ENCODE results near the gene LRPAP1.
A peak's percentile ranks its signal among the peaks of the same experiment; 100 is the strongest.
"Not testable (repeated sequence)": the region's sequence is repeated elsewhere in the genome, so short reads cannot be mapped to it uniquely, and the experiment has no call there.

Gene LRPAP1

DNA sequence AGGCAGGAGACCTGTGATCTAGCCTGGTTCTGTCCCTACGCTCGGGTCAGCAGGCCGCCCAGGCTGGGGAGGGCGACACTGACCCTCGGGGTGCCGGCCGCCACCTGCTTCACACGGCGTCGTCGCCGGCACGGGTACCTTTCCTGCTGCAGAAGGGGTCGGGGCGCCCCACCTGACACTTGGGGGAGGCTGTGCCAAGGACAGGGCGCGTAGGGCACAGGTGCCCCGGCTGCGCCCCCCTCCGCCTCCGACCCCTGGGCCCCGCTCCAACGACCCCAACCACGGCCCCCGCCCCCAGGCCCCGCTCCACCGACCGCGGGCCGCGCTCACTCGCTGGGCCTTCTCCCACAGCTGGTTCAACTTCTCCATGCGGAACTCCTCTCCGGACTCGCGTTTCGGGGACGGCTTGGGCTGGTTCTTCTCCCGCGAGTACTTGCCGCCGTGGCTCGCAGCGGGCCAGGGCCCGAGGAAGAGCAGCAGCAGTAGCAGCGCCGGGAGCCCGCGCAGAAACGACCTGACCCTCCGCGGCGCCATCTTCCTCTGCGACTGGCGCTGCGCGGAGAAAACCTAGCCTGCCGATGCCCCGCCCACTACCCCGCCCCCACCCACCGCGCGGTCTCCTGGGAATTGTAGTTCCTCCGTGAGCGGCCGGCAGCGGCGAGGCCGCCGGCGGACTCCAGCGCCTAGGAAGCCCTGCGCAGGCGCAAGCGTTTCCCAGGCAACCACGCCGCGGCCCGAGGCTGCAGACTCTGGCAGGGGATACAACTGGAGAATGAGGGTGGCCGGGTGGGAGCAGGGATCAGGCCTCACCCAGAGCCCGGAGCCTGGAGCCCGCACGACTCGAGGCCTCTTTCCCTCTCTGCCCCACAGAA, at the start of gene LRPAP1:
Gene LRPAP1 (minus strand): TSS at position 544 of the 872 bp plus-strand sequence. CDS start 10 bp downstream, at position 534.
- DNase-seq = peak; percentile 72

- not testable (repeated sequence) for DNase-seq
These were observed 49.3 kb upstream of the LRPAP1 start for GRCh38 chr4:3581334-3582090.

DNA sequence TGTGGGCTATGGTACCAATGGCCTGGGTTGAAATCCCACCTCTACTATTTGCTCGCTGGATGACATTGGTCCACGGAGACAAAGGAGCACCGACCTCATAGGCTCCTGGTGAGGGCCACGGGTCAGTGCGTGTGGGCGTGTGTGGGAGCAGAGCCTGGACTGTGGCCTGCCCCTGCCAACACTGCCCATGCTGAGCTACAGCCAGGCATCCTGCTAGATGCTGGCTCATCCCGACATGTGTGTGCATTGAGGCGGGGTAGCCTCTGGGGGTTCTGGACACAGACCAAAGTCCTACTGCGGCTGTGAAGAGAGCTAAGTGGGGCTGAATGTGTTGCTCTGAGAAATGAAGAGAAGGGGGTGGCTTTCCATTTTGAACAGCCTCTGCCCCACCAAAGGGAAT, 48.6 kb upstream of the LRPAP1 start:
- DNase-seq = not testable (repeated sequence)

GRCh38 chr4:3578527-3579144, 46.4 kb upstream of the LRPAP1 start:
- not testable (repeated sequence) for DNase-seq

DNA sequence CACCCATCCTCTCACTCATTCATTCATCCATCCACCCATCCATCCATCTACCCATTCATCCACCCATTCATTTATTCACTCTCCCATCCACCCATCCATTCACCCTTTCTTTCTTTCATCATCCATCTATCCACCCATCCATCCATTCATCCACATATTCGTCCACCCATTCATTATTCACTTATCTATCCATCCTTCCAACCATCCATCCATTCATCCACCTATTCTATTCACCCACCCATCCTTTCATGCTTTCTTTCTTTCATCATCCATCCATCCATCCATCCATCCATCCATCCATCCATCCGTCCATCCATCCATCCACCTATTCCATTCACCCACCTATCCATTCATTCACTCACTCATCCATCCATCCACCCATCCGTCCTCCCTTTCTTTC, 45.8 kb upstream of the LRPAP1 start:
- DNase-seq = not testable (repeated sequence)

DNA sequence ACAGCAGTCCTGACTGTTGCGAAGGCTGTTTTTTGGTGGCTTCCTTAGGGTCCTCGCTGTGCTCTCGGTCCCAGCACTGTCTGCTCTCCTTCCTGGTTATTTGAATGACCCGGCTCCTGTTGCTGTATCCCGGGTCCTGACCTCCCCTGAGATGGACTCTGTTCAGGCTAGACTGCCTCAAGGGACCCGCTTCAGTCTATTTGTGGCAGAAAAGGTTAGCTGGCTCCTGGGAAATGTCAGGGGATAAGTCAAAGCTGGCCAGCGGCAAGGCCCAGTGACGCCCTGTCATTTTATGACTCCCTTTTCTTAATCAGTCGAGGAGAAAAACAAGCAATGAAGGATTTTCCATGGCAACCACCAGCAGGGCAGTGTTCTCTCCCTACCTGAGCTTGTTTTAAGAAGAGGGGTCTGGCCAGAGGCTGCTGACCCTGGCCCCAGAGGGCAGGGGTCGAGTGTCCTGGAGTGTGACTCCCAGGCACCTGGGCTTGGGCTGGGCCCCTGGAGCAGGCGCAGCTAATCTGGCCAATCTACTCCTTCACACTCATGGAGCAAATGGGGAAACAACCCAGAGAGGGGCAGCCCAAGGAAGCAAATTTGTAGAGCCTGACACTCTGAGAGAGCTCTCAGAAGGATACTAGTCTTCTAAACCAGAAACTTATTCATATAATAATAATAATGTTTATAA, 45.1 kb upstream of the LRPAP1 start:
- DNase-seq = not testable (repeated sequence)

DNA sequence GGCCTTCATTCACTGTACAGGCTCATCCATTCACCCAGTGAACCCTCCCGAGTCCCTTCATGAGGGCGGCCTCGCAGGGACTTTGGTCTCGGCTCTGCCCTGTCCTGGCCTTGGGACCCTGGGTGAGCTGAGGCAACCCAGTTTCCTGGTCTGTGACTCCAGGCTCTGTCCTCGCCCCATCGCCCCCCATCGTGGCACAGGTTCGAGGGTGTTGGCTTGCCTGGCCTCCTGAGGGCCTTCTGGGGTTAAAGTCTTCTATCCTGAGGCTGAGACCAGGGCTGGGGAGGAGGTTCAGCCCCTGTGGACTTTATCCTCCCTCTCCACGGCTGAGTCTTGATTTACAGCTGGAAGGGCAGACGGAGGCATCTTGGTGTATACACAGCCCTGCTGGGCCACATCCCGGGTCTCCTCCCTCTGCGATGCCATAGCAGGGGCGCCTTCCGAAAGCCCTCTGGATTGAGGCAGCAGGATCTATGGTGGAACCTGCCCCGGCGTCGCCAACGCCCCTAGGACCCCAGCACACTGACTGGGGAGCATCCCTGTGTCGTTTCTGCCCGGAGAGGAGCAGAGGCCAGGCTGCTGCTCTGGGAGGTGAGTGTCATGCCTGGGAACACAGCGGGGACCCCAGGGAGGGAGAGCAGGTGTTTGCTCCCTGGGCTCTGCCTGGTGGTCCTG, 44.4 kb upstream of the LRPAP1 start:
- not testable (repeated sequence) for DNase-seq

GRCh38 chr4:3575426-3576369, 43.5 kb upstream of the LRPAP1 start:
- not testable (repeated sequence) for DNase-seq

DNA sequence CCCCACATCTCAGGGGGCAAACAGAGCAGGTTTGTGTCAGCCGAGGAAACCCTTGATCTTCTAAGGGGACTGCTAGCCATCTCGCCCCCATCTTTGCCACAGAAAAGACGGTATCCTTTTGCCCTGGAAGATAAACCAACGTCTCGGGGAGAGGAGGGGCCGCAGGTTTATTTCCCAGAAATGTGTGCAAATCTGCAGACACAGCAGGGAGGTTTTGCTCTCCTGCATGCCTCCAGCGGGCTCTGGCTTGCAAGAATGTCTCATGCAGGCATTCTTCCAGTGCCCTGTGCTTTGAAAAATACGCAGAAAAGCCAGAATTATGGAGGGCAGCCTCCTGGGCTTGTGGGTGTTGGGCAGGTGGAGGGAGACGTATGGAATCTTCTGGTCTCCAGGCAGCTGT, 42.6 kb upstream of the LRPAP1 start:
- not testable (repeated sequence) for DNase-seq

GRCh38 chr4:3574346-3574745, 42.1 kb upstream of the LRPAP1 start:
- not testable (repeated sequence) for DNase-seq

DNA sequence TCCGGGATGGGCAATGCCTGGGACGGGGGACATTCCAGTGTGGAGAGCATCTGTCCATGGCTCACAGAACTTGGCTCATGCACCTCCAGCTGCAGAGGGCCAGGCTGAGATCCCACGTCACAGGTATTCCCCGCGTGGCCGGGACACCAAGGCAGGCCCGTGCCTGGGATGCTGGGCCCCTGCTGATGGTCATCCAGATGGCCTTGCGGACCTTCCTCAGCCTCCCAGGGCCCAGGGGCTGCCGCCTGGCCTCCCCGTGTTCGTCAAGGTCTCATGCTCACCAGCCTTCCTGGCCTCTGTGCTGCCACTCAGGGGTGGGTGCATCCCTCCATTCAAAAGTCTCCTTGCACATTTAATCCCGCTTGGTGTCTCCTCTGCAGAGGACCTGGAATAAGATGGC, 40.9 kb upstream of the LRPAP1 start:
- no peak for DNase-seq

GRCh38 chr4:3572363-3572762, 40.1 kb upstream of the LRPAP1 start:
- DNase-seq = no peak

- DNase-seq = no peak
These were observed 39.7 kb upstream of the LRPAP1 start for GRCh38 chr4:3571921-3572320.

DNA sequence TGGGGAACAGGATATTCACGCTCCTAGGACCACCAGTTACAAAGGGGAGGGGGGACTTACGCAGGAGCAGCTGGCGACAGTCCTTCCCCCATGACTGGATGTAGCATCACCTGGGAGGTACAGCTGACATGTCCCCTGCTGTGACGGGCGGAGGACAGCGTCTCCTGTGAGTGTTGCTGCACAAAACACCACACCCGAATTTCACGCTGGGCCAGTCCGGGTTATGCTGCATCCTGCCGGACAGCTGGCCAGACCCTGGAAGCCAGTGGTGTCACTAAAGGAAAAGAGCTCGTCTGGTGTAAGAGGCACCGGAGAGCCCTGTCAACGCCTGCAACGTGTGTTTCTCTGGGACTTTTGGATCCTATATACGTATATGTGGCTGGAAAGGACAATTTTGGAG, 38.7 kb upstream of the LRPAP1 start:
- not testable (repeated sequence) for DNase-seq

DNA sequence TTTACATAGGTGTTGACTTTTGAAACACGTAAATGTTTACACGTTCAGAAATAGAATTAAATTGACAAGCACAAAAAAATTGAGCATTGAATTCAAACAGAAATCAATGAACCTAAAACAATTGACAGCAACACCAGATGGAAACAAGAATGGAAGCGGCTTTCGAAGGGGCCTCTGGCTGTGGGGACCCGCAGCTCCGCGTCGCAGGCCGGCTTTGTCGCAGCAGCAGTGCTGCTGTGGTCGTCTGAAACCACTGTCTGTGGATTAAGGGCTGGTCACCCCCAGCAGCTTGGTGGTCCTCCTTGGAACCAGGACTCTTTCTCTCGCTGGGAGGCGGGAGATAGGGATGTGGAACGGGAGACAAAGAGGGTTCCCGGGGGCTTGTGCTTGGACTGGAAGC, 37.4 kb upstream of the LRPAP1 start:
- not testable (repeated sequence) for DNase-seq

- not testable (repeated sequence) for DNase-seq
These were observed 34.5 kb upstream of the LRPAP1 start for GRCh38 chr4:3566701-3567100.

DNA sequence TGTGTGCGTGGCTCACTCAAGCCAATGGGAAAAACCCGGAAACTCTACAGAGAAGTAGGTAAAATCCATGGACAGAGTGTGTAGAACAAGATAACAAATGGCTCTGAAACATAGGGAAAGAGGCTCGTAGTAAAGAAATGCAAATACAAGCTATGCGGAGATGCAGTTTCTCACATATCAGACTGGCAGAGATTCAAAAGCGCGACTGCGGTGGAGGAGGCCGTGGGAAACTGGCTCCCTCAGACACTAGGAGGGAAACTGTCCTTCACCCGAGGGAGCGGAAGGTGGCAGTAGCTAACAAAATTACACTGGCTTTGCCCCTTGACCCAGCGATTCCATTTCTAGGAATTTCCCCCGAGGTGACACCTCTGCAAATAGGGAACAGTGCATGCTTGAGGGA, 34.1 kb upstream of the LRPAP1 start:
- DNase-seq = not testable (repeated sequence)

- DNase-seq = not testable (repeated sequence)
These were observed 32.7 kb upstream of the LRPAP1 start for GRCh38 chr4:3564948-3565347.

DNA sequence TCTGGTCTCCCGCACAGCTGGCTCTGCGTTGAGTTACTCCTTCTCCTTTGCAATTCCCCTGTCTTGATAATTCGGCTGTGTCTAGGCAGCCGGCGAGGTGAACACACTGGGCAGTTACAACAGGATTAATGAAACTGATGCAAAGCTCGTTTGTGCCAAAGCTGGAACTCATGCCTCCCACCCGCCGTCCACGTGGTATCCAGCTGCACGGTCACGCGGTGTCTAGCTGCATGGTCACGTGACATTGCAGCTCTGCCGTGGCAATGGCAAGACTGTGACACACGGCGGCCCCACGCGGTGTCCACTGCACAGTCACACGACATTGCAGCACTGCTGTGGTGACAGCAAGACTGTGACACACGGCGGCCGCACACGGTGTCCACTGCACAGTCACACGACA, 31.2 kb upstream of the LRPAP1 start:
- DNase-seq = no peak

- DNase-seq = not testable (repeated sequence)
These were observed 29.9 kb upstream of the LRPAP1 start for GRCh38 chr4:3562127-3562526.

GRCh38 chr4:3560465-3560864, 28.2 kb upstream of the LRPAP1 start:
- not testable (repeated sequence) for DNase-seq
